HepG2 (cell line): ENCODE measurements around the gene HCFC2. TPM values are rescaled to one million over a fixed set of nuclear protein-coding genes. Genes with fewer than 3 reads are reported as not detected.

ENCODE experiments used
- CBFB ChIP-seq: sonication (generic); formaldehyde crosslinking; IDR thresholded peaks from 2 replicates; pipeline ENCODE4 v1.4.0; 2020; ENCODE audit warnings: missing genetic modification reagents
- CBX1 ChIP-seq: IDR thresholded peaks from one replicate; pipeline ENCODE4 v1.6.1; 2016; ENCODE audit warnings: antibody characterized with exemption, low read depth
- EHMT2 ChIP-seq: fragments of 200-600 bp; sonication (generic); IDR thresholded peaks from 2 replicates; pipeline ENCODE4 v1.7.0; 2017; ENCODE audit warnings: antibody characterized with exemption, low read depth, low read length, borderline replicate concordance
- FOXP1 ChIP-seq, 2 experiments: fragments of 450-650 bp in 1 of 2; IDR thresholded peaks; 2 replicates each; pipeline ENCODE4 v1.6.1; 2017 to 2018; ENCODE audit warnings: antibody characterized with exemption in 1 of 2
- HNRNPUL1 ChIP-seq: fragments of 200-400 bp; formaldehyde crosslinking; IDR thresholded peaks from 2 replicates; pipeline ENCODE4 v1.6.1; 2017; ENCODE audit warnings: low read depth, mild to moderate bottlenecking, low read length, moderate library complexity
- KMT2A ChIP-seq: sonication (generic); formaldehyde crosslinking; IDR thresholded peaks from 2 replicates; pipeline ENCODE4 v1.4.0; 2020; ENCODE audit warnings: missing genetic modification reagents
- MTF2 ChIP-seq: sonication (generic); formaldehyde crosslinking; IDR thresholded peaks from 2 replicates; pipeline ENCODE4 v1.5.0; 2020; ENCODE audit warnings: missing genetic modification reagents, borderline replicate concordance
- NFATC3 ChIP-seq: sonication (generic); formaldehyde crosslinking; IDR thresholded peaks from 2 replicates; pipeline ENCODE4 v1.5.1; 2020; ENCODE audit warnings: mild to moderate bottlenecking, missing genetic modification reagents
- POLR2A ChIP-seq, 2 experiments: IDR thresholded peaks; 2 replicates each; pipeline ENCODE4 v1.6.1; 2011; ENCODE audit warnings: low read depth in 2 of 2, low read length in 2 of 2, mild to moderate bottlenecking in 1 of 2, moderate library complexity in 1 of 2; ENCODE audit not compliant: insufficient read depth in 1 of 2
- SCMH1 ChIP-seq: sonication (generic); formaldehyde crosslinking; IDR thresholded peaks from 2 replicates; pipeline ENCODE4 v1.9.0; 2021; ENCODE audit warnings: missing genetic modification reagents, mild to moderate bottlenecking, borderline replicate concordance
- SNAPC2 ChIP-seq: sonication (generic); formaldehyde crosslinking; IDR thresholded peaks from 2 replicates; pipeline ENCODE4 v1.8.1; 2022; ENCODE audit warnings: mild to moderate bottlenecking, missing genetic modification reagents
- SP1 ChIP-seq, 2 experiments: fragments of 450-650 bp in 1 of 2; sonication (generic) in 1 of 2; formaldehyde crosslinking in 1 of 2; IDR thresholded peaks; 2 replicates each; pipeline versions ENCODE4 v1.4.0 to v1.6.1; 2016 to 2020; ENCODE audit warnings: missing genetic modification reagents in 1 of 2
- TCF7L2 ChIP-seq: IDR thresholded peaks from 2 replicates; pipeline ENCODE4 v1.6.1; 2011; ENCODE audit warnings: mild to moderate bottlenecking, low read depth, low read length, moderate library complexity
- ZNF225 ChIP-seq: sonication (generic); formaldehyde crosslinking; IDR thresholded peaks from 2 replicates; pipeline ENCODE4 v1.4.0; 2020; ENCODE audit warnings: mild to moderate bottlenecking, missing genetic modification reagents
- ZNF883 ChIP-seq: sonication (generic); formaldehyde crosslinking; IDR thresholded peaks from 2 replicates; pipeline ENCODE4 v1.5.1; 2020; ENCODE audit warnings: mild to moderate bottlenecking, missing genetic modification reagents; ENCODE audit errors: not compliant biosample characterization
- polyA plus RNA-seq, 8 experiments: library from polyadenylated mRNA; depleted of rRNA in 3 of 8; stranded (reverse) in 7 of 8; unstranded in 1 of 8; fragments of >200 nt; fragmentation: Illumina TruSeq in 4 of 8; extraction: Trizol in 4 of 8; gene quantifications; 2 replicates each; pipeline versions ENCODE4 v1.2.1 to v1.2.3, GENCODE V29; 2011 to 2016; ENCODE audit warnings: low read depth in 4 of 8, missing spikeins in 1 of 8, mixed read lengths in 1 of 8; ENCODE audit not compliant: insufficient read depth in 1 of 8
- total RNA-seq, 5 experiments: library from RNA; depleted of rRNA; stranded (reverse); fragments of >200 nt; fragmentation: Illumina TruSeq; extraction: Trizol; gene quantifications; 2 replicates each; pipeline ENCODE4 v1.2.3, GENCODE V29; 2016; ENCODE audit warnings: low read depth in 1 of 5
- TF ChIP-seq, protein P1 (sequence below): sonication (generic); formaldehyde crosslinking; IDR thresholded peaks from 2 replicates; pipeline ENCODE4 v1.4.0; 2020; ENCODE audit warnings: missing genetic modification reagents, borderline replicate concordance
- TF ChIP-seq, protein P2 (sequence below): sonication (generic); formaldehyde crosslinking; IDR thresholded peaks from 2 replicates; pipeline ENCODE4 v1.5.0; 2020; ENCODE audit warnings: mild to moderate bottlenecking, missing genetic modification reagents
- TF ChIP-seq, protein P3 (sequence below): IDR thresholded peaks from 2 replicates; pipeline ENCODE4 v1.6.1; 2016
- TF ChIP-seq, protein P4 (sequence below): sonication (generic); formaldehyde crosslinking; IDR thresholded peaks from 2 replicates; pipeline ENCODE4 v1.5.0; 2020; ENCODE audit warnings: missing genetic modification reagents, mild to moderate bottlenecking, borderline replicate concordance
- TF ChIP-seq, protein P5 (sequence below), 2 experiments: fragments of 450-650 bp in 1 of 2; sonication (generic) in 1 of 2; formaldehyde crosslinking; IDR thresholded peaks; 2 replicates each; pipeline versions ENCODE4 v1.5.0 to v1.8.0; 2020 to 2022; ENCODE audit warnings: mild to moderate bottlenecking in 1 of 2, missing genetic modification reagents in 1 of 2

The HCFC2 gene
- total and polyA plus RNA-seq, 2 of the 13 experiments (the other 11 are each of a cell fraction or from before 2014, with no cell fraction given): 3.7 to 4.9 TPM

DNA sequence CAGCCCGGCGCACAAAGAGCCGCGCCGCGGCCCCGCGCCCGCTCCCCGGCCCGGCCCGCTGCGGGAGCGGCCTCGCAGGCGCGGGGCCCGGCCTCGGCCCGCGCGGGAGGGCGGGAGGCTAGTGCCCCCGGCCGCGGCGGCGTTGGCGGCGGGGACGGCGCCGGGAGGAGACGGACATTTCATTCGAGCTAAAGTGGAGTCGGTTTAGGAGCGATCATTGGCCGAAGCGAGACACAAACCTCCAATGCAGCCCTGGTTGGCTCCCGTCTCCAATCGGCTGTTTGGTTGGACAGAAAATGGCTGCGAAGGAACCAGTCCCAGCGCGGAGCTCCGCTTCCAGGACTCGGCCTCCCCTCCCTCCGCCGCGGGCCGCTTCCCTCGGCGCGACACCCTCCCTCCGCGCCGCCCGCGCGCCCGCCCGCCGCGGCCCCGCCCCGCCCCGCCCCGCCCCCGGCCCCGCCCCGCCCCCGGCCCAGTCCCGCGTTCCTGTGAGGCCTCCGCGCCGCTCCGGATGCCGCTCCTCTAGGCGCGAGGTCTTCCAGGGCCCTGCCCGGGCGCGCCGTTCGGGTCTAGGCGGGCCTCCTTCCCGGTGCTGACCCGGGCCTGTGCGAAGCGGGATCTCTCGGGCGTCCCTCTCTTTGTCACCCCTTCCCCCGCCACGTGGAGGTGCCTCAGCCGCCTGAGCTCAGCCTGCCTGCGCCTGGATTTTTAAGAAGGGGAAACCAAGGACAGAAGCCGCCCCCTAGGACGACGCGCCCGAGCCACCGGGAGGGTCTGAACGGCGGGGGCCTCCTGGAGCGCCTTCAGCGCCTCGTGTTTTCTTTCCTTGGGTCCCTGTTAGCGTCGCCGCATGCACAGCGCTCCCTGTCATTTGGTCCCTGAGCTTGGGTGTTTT lies 73.8 kb downstream of the HCFC2 start, which contains the start of gene NFYB (continued):
- TF ChIP-seq, protein P1, sequence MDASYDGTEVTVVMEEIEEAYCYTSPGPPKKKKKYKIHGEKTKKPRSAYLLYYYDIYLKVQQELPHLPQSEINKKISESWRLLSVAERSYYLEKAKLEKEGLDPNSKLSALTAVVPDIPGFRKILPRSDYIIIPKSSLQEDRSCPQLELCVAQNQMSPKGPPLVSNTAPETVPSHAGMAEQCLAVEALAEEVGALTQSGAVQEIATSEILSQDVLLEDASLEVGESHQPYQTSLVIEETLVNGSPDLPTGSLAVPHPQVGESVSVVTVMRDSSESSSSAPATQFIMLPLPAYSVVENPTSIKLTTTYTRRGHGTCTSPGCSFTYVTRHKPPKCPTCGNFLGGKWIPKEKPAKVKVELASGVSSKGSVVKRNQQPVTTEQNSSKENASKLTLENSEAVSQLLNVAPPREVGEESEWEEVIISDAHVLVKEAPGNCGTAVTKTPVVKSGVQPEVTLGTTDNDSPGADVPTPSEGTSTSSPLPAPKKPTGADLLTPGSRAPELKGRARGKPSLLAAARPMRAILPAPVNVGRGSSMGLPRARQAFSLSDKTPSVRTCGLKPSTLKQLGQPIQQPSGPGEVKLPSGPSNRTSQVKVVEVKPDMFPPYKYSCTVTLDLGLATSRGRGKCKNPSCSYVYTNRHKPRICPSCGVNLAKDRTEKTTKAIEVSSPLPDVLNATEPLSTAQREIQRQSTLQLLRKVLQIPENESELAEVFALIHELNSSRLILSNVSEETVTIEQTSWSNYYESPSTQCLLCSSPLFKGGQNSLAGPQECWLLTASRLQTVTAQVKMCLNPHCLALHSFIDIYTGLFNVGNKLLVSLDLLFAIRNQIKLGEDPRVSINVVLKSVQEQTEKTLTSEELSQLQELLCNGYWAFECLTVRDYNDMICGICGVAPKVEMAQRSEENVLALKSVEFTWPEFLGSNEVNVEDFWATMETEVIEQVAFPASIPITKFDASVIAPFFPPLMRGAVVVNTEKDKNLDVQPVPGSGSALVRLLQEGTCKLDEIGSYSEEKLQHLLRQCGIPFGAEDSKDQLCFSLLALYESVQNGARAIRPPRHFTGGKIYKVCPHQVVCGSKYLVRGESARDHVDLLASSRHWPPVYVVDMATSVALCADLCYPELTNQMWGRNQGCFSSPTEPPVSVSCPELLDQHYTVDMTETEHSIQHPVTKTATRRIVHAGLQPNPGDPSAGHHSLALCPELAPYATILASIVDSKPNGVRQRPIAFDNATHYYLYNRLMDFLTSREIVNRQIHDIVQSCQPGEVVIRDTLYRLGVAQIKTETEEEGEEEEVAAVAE (CRISPR knock-in tag): peak; percentile 94
- TF ChIP-seq HNRNPUL1 (no peak), ZNF225 (CRISPR knock-in tag) (no peak), NFATC3 (CRISPR knock-in tag) (no peak), CBX1 (peak; percentile 48), SP1 (IDR thresholded peaks at IDR 0.05) (no peak), SP1 (CRISPR knock-in tag; IDR thresholded peaks at IDR 0.05) (peak; percentile 68), KMT2A (CRISPR knock-in tag) (no peak), FOXP1 (IDR thresholded peaks at IDR 0.05) (no peak), FOXP1 (CRISPR knock-in tag; IDR thresholded peaks at IDR 0.05) (no peak), ZNF883 (CRISPR knock-in tag) (peak; percentile 83), SCMH1 (no peak), SNAPC2 (CRISPR knock-in tag) (no peak), CBFB (no peak; the same call in 1 of the 2 replicates), POLR2A (IDR thresholded peaks at IDR 0.05; ENCODE audit: insufficient read depth in 1 of 2, low read depth in 2 of 2, low read length in 2 of 2) (peak; percentile 64 to 87), TCF7L2 (no peak), EHMT2 (no peak), MTF2 (no peak)
- TF ChIP-seq, protein P2, sequence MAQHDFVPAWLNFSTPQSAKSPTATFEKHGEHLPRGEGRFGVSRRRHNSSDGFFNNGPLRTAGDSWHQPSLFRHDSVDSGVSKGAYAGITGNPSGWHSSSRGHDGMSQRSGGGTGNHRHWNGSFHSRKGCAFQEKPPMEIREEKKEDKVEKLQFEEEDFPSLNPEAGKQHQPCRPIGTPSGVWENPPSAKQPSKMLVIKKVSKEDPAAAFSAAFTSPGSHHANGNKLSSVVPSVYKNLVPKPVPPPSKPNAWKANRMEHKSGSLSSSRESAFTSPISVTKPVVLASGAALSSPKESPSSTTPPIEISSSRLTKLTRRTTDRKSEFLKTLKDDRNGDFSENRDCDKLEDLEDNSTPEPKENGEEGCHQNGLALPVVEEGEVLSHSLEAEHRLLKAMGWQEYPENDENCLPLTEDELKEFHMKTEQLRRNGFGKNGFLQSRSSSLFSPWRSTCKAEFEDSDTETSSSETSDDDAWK (CRISPR knock-in tag): no peak
- TF ChIP-seq, protein P3, sequence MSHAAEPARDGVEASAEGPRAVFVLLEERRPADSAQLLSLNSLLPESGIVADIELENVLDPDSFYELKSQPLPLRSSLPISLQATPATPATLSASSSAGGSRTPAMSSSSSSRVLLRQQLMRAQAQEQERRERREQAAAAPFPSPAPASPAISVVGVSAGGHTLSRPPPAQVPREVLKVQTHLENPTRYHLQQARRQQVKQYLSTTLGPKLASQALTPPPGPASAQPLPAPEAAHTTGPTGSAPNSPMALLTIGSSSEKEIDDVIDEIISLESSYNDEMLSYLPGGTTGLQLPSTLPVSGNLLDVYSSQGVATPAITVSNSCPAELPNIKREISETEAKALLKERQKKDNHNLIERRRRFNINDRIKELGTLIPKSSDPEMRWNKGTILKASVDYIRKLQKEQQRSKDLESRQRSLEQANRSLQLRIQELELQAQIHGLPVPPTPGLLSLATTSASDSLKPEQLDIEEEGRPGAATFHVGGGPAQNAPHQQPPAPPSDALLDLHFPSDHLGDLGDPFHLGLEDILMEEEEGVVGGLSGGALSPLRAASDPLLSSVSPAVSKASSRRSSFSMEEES (CRISPR knock-in tag): no peak
- TF ChIP-seq, protein P4, sequence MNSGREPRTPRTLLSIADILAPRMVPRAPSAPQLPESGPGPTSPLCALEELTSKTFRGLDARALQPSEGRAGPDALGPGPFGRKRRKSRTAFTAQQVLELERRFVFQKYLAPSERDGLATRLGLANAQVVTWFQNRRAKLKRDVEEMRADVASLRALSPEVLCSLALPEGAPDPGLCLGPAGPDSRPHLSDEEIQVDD (CRISPR knock-in tag): no peak
- TF ChIP-seq, protein P5, sequence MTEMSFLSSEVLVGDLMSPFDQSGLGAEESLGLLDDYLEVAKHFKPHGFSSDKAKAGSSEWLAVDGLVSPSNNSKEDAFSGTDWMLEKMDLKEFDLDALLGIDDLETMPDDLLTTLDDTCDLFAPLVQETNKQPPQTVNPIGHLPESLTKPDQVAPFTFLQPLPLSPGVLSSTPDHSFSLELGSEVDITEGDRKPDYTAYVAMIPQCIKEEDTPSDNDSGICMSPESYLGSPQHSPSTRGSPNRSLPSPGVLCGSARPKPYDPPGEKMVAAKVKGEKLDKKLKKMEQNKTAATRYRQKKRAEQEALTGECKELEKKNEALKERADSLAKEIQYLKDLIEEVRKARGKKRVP (CRISPR knock-in tag; IDR thresholded peaks at IDR 0.05): 0 out of 4 replicates have a peak, but pooled peaks of 1 of the 2 experiments have one; percentile 18
